Fibroblast of villous mesenchyme (primary cell): ENCODE measurements around the gene TRAPPC2B. TPM values are rescaled to one million over a fixed set of nuclear protein-coding genes. Genes with fewer than 3 reads are reported as not detected.

ENCODE experiments used
- DNase-seq: peaks from one replicate; pipeline ENCODE4 v3.0.0-alpha.2; 2010; ENCODE audit warnings: low read depth
- H3K4me3 ChIP-seq: 2 replicates; pipeline ENCODE4 v1.5.1; 2011; ENCODE audit warnings: low read depth, mild to moderate bottlenecking, low read length
- total RNA-seq: library from RNA; depleted of rRNA; stranded (reverse); fragments of >200 nt; gene quantifications from 2 replicates; pipeline ENCODE4 v1.2.3, GENCODE V29; 2012
- TF ChIP-seq, protein P1 (sequence below): IDR thresholded peaks from 2 replicates; pipeline ENCODE4 v1.5.1; 2012; ENCODE audit warnings: low read depth, mild to moderate bottlenecking, low read length; ENCODE audit not compliant: insufficient read depth

Gene TRAPPC2B
- total RNA-seq, 1 donor, result 11.7 TPM

GRCh38 chr19:57321751-57322150 is 41.6 kb upstream of the TRAPPC2B start:
- TF ChIP-seq, protein P1, sequence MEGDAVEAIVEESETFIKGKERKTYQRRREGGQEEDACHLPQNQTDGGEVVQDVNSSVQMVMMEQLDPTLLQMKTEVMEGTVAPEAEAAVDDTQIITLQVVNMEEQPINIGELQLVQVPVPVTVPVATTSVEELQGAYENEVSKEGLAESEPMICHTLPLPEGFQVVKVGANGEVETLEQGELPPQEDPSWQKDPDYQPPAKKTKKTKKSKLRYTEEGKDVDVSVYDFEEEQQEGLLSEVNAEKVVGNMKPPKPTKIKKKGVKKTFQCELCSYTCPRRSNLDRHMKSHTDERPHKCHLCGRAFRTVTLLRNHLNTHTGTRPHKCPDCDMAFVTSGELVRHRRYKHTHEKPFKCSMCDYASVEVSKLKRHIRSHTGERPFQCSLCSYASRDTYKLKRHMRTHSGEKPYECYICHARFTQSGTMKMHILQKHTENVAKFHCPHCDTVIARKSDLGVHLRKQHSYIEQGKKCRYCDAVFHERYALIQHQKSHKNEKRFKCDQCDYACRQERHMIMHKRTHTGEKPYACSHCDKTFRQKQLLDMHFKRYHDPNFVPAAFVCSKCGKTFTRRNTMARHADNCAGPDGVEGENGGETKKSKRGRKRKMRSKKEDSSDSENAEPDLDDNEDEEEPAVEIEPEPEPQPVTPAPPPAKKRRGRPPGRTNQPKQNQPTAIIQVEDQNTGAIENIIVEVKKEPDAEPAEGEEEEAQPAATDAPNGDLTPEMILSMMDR, result no peak
- peak overlapping the region; percentile 90 for H3K4me3 ChIP-seq
- DNase-seq, result no peak

- TF ChIP-seq, protein P1, result no peak
- no peak overlapping the region for H3K4me3 ChIP-seq
- no peak for DNase-seq
Measured at GRCh38 chr19:57324992-57325391, 38.4 kb upstream of the TRAPPC2B start.

- TF ChIP-seq, protein P1, result no peak
- no peak overlapping the region for H3K4me3 ChIP-seq
- DNase-seq, result no peak
Measured at GRCh38 chr19:57327993-57328392, 35.4 kb upstream of the TRAPPC2B start.

GRCh38 chr19:57334191-57334590 is 29.2 kb upstream of the TRAPPC2B start:
- peak; percentile 56 for DNase-seq
- no peak overlapping the region for H3K4me3 ChIP-seq
- TF ChIP-seq, protein P1, result no peak

DNA sequence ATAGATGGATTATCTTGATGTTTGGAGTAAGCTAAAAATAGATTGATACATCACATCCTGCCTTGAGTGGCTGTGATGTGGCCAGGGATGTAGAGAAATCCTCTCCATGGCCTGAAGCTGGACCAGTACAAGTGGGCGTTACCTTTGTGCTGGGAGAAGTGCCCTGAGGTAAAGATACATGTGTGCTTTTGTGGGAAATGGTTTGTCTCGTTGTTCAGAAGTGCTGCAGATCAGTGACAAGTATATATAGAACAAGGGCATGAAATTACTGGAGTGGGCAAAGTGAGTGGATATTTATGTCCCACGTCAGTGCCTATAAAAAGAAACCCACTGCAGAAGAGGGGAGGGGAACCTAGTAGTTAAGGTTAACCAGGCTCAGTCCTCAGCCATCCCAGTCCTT is 24.5 kb upstream of the TRAPPC2B start:
- peak; percentile 66 for DNase-seq
- TF ChIP-seq, protein P1, result no peak
- no peak overlapping the region for H3K4me3 ChIP-seq

GRCh38 chr19:57342582-57342981 is 20.8 kb upstream of the TRAPPC2B start:
- TF ChIP-seq, protein P1, result no peak
- no peak for DNase-seq
- no peak overlapping the region for H3K4me3 ChIP-seq

DNA sequence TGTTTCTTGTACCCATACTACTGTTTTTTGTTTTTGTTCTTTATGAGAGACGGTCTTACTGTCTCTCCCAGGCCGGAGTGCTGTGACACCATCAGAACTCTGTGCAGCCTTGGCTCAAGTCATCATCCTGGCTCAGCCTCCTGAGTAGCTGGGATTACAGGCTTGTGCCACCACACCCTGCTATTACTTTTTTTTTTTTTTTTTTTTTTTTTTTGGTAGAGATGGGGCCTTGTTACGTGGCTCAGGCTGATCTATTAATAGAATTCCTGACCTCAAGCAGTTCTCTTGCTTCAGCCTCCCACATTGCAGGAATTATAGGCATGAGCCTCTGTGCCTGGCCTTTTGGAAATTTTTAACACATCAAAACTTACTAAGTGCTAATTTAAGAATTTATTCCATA is 15.2 kb upstream of the TRAPPC2B start:
- TF ChIP-seq, protein P1, result no peak
- peak; percentile 65 for DNase-seq
- no peak overlapping the region for H3K4me3 ChIP-seq
